H1 (cell line): ENCODE measurements around the gene OR4D11.

Source experiments
- POLR2A ChIP-seq, 2 experiments: IDR thresholded peaks; 1 replicate in 1 of 2; 2 replicates in 1 of 2; pipeline ENCODE4 v1.6.1; 2011; ENCODE audit warnings: low read depth in 2 of 2, low read length in 2 of 2, mild to moderate bottlenecking in 2 of 2; ENCODE audit errors: control extremely low read depth in 1 of 2
- POLR2AphosphoS5 ChIP-seq: IDR thresholded peaks from 2 replicates; pipeline ENCODE4 v1.6.1; 2011; ENCODE audit warnings: low read depth, low read length
- TAF1 ChIP-seq: IDR thresholded peaks from 2 replicates; pipeline ENCODE4 v1.6.1; 2011; ENCODE audit warnings: mild to moderate bottlenecking, low read depth, low read length
- ZNF274 ChIP-seq: IDR thresholded peaks from 2 replicates; pipeline ENCODE4 v1.7.0; 2012; ENCODE audit warnings: low read length, borderline replicate concordance; ENCODE audit errors: extremely low read depth
- TF ChIP-seq, protein P1 (sequence below), 3 experiments: IDR thresholded peaks; 1 replicate in 2 of 3; 2 replicates in 1 of 3; pipeline versions ENCODE4 v1.5.1 to v1.6.1; 2011; ENCODE audit warnings: low read length in 3 of 3, mild to moderate bottlenecking in 3 of 3, inconsistent platforms in 2 of 3, low read depth in 1 of 3, moderate library complexity in 1 of 3; ENCODE audit not compliant: insufficient read depth in 1 of 3; ENCODE audit errors: control extremely low read depth in 1 of 3
- TF ChIP-seq, protein P2 (sequence below): IDR thresholded peaks from 2 replicates; pipeline ENCODE4 v1.6.1; 2011; ENCODE audit warnings: low read length, improper control_type of control experiment

DNA sequence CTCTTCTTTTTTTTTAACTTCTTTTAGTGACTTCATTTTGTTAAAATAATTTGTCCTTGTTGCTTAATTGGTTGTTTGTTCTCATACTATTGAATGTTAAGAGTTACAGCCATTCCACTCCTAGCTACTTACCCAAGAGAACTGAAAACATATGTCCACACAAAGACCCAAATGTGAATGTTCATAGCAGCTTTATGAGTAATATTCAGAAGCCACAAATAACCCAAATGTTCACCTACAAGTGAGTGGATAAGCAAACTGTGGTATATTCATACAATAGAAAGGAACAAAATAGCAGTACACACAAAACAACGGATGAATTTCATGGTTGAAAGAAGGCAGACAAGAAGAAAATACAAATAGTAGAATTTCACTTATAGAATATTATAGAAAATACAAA lies 1.4 kb upstream of the OR4D11 start:
- TF ChIP-seq TAF1 (no peak), POLR2AphosphoS5 (no peak), POLR2A (IDR thresholded peaks at IDR 0.05; ENCODE audit: control extremely low read depth in 1 of 2, low read depth in 2 of 2, low read length in 2 of 2) (no peak), ZNF274 (no peak)
- TF ChIP-seq, protein P1, sequence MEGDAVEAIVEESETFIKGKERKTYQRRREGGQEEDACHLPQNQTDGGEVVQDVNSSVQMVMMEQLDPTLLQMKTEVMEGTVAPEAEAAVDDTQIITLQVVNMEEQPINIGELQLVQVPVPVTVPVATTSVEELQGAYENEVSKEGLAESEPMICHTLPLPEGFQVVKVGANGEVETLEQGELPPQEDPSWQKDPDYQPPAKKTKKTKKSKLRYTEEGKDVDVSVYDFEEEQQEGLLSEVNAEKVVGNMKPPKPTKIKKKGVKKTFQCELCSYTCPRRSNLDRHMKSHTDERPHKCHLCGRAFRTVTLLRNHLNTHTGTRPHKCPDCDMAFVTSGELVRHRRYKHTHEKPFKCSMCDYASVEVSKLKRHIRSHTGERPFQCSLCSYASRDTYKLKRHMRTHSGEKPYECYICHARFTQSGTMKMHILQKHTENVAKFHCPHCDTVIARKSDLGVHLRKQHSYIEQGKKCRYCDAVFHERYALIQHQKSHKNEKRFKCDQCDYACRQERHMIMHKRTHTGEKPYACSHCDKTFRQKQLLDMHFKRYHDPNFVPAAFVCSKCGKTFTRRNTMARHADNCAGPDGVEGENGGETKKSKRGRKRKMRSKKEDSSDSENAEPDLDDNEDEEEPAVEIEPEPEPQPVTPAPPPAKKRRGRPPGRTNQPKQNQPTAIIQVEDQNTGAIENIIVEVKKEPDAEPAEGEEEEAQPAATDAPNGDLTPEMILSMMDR (IDR thresholded peaks at IDR 0.05; ENCODE audit: control extremely low read depth in 1 of 3, insufficient read depth in 1 of 3, low read depth in 1 of 3, low read length in 3 of 3), result no peak
- TF ChIP-seq, protein P2, sequence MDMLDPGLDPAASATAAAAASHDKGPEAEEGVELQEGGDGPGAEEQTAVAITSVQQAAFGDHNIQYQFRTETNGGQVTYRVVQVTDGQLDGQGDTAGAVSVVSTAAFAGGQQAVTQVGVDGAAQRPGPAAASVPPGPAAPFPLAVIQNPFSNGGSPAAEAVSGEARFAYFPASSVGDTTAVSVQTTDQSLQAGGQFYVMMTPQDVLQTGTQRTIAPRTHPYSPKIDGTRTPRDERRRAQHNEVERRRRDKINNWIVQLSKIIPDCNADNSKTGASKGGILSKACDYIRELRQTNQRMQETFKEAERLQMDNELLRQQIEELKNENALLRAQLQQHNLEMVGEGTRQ, result no peak
